ENCODE data around the gene PKNOX2. TPM values are rescaled to one million over a fixed set of nuclear protein-coding genes. Genes with fewer than 3 reads are reported as not detected.

Gene PKNOX2
- total RNA-seq, 1 experiment from 2014 or later, result not detected

DNA sequence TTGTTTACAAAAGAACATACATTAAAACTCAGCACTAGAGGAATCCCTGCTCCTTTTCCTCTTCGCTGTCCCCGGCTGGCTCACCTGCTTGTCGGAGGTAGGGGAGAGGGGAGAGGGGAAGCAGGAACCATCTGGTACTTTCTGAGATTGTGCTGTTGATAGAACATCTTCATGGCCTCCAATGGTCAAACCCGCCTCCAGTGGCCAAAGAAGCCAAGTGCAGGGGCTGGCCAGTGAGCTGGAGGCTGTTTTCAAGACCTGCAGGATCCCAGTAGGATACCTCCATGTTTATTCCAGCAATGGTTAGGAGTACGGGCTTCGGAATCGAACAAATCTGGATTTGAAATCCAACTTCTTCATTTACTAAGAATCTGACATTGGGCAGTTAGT is 92.6 kb downstream of the PKNOX2 start:
- Mint-ChIP-seq H3K4me3 (ENCODE audit: low read depth, unreplicated experiment) (no peak overlapping the region), H3K27me3 (ENCODE audit: unreplicated experiment) (peaks cover 47% of the 10 kb centered on the region), H3K9me3 (ENCODE audit: low read depth, unreplicated experiment) (no peaks in the 10 kb centered on the region), H3K36me3 (ENCODE audit: insufficient read depth, unreplicated experiment) (no peaks in the 10 kb centered on the region), H3K4me1 (ENCODE audit: low read depth, unreplicated experiment) (no peaks in the 10 kb centered on the region), H3K27ac (ENCODE audit: unreplicated experiment) (no peak overlapping the region)
- no peak for TF ChIP-seq CTCF (IDR thresholded peaks at IDR 0.05; ENCODE audit: unreplicated experiment)
- CTCF ChIA-PET, result interaction anchor here (0.5 kb wide), 1 partner anchor 93 kb away, joined by 4 read pairs; the partner anchor contains the start of gene PKNOX2
- BruUV-seq (replicated peaks), result no TSS peak
- DNase-seq, result no peak
- intact Hi-C loops (cut with micrococcal nuclease; ENCODE audit: unreplicated experiment), result no loop called here

DNA sequence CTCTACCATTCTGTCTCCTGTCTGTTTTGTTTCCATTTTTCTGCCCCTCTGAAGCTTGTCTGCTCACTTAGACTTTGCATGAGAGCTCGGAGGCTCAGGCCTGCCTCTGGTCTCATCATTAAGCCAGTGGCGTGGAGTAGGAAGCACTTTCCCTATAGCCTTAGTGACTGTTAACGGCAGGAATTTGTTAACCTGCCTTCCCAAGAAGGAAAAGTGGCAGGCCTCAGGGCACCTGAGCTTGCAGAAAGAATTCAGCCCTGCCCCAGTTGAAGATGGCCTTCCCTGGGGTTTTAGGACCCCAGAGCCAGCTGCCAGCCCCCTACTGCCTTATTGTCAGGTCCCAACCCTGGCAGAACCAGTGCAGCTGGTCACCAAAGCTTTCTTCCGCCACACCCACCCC is 93.2 kb downstream of the PKNOX2 start:
- DNase-seq, result no peak
- CTCF ChIA-PET, result interaction anchor here (0.5 kb wide), 1 partner anchor 93 kb away, joined by 4 read pairs; the partner anchor contains the start of gene PKNOX2

DNA sequence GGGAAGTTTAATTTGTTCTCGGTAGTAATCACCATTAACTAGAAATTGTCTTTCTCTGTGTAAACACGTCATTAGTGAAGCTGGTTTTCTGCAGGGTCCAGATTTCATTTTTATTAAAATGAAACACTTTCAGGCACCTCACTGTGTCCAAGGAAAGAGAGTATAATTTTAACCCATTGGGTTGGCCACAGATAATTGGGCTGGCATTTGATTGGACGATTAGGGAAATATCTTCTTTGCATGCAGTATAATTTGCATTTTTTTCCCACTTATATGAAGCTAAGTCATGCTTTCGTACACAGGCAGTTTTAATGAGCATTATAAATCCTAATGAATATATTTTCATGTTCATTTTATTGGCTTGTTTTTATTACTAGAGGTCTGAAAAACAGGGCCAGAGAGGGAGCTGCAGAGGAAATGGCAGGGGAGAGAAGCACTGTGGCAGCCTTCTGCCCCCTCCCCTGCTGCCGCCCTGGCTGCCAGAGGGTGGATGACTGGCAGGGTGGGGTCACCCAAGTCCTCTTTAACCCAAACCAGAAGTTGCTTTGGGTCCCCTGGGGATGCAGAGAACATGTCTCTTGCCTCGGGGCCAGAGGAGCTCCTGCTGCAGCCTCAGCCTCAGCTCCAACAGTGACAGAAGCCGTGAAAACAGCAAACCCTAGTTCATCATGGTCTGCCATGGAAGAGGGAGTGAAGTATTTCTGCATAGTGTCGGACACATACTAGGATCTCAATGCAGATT is 93.9 kb downstream of the PKNOX2 start:
- H3K27me3 Mint-ChIP-seq (ENCODE audit: unreplicated experiment), result peaks cover 53% of the 10 kb centered on the region
- no TSS peak for BruUV-seq (replicated peaks)
- no peak overlapping the region for H3K27ac Mint-ChIP-seq (ENCODE audit: unreplicated experiment)
- no peak for TF ChIP-seq CTCF (IDR thresholded peaks at IDR 0.05; ENCODE audit: unreplicated experiment)
- CTCF ChIA-PET, result no interaction called here
- no peaks in the 10 kb centered on the region for H3K4me1 Mint-ChIP-seq (ENCODE audit: low read depth, unreplicated experiment)
- no peaks in the 10 kb centered on the region for H3K9me3 Mint-ChIP-seq (ENCODE audit: low read depth, unreplicated experiment)
- no peak for DNase-seq
- intact Hi-C loops (cut with micrococcal nuclease; ENCODE audit: unreplicated experiment), result no loop called here
- H3K36me3 Mint-ChIP-seq (ENCODE audit: insufficient read depth, unreplicated experiment), result no peaks in the 10 kb centered on the region
- no peak overlapping the region for H3K4me3 Mint-ChIP-seq (ENCODE audit: low read depth, unreplicated experiment)

More for the DNA sequence above, 93.2 kb downstream of the PKNOX2 start:
- no TSS peak for BruUV-seq (replicated peaks)
- H3K27me3 Mint-ChIP-seq (ENCODE audit: unreplicated experiment), result peaks cover 47% of the 10 kb centered on the region
- H3K9me3 Mint-ChIP-seq (ENCODE audit: low read depth, unreplicated experiment), result no peaks in the 10 kb centered on the region
- intact Hi-C loops (cut with micrococcal nuclease; ENCODE audit: unreplicated experiment), result no loop called here
- no peaks in the 10 kb centered on the region for H3K4me1 Mint-ChIP-seq (ENCODE audit: low read depth, unreplicated experiment)
- H3K4me3 Mint-ChIP-seq (ENCODE audit: low read depth, unreplicated experiment), result no peak overlapping the region
- H3K27ac Mint-ChIP-seq (ENCODE audit: unreplicated experiment), result no peak overlapping the region
- no peak for TF ChIP-seq CTCF (IDR thresholded peaks at IDR 0.05; ENCODE audit: unreplicated experiment)
- no peaks in the 10 kb centered on the region for H3K36me3 Mint-ChIP-seq (ENCODE audit: insufficient read depth, unreplicated experiment)

GRCh38 chr11:125261588-125261987 is 97.0 kb downstream of the PKNOX2 start:
- CTCF ChIA-PET, result no interaction called here
- Mint-ChIP-seq H3K27me3 (ENCODE audit: unreplicated experiment) (peaks cover 76% of the 10 kb centered on the region), H3K36me3 (ENCODE audit: insufficient read depth, unreplicated experiment) (no peaks in the 10 kb centered on the region), H3K4me1 (ENCODE audit: low read depth, unreplicated experiment) (no peaks in the 10 kb centered on the region), H3K4me3 (ENCODE audit: low read depth, unreplicated experiment) (no peak overlapping the region), H3K9me3 (ENCODE audit: low read depth, unreplicated experiment) (no peaks in the 10 kb centered on the region), H3K27ac (ENCODE audit: unreplicated experiment) (no peak overlapping the region)
- no peak for DNase-seq
- TF ChIP-seq CTCF (IDR thresholded peaks at IDR 0.05; ENCODE audit: unreplicated experiment), result no peak
- BruUV-seq (replicated peaks), result no TSS peak
- intact Hi-C loops (cut with micrococcal nuclease; ENCODE audit: unreplicated experiment), result no loop called here
